ENCODE results near the gene TXNDC12.
"Not testable (repeated sequence)": the region's sequence is repeated elsewhere in the genome, so short reads cannot be mapped to it uniquely, and the experiment has no call there.

The TXNDC12 gene

GRCh38 chr1:52055066-52055865 lies at the start of gene TXNDC12:
TSS of gene TXNDC12 (minus strand) at chr1:52055191. CDS start at chr1:52055096, 95 bp downstream.
- peak; percentile 65 for DNase-seq

- DNase-seq, result no peak
Observed at GRCh38 chr1:52102336-52103013, 47.5 kb upstream of the TXNDC12 start.

GRCh38 chr1:52098139-52098871 lies 43.3 kb upstream of the TXNDC12 start:
- DNase-seq, result no peak

- DNase-seq, result no peak
Observed at GRCh38 chr1:52096216-52096615, 41.2 kb upstream of the TXNDC12 start.

- DNase-seq, result not testable (repeated sequence)
Observed at GRCh38 chr1:52094300-52094699, 39.3 kb upstream of the TXNDC12 start.

GRCh38 chr1:52087892-52088291 lies 32.9 kb upstream of the TXNDC12 start:
- DNase-seq, result not testable (repeated sequence)

GRCh38 chr1:52080014-52080415 lies 25.0 kb upstream of the TXNDC12 start:
- no peak for DNase-seq

GRCh38 chr1:52077277-52077676 lies 22.3 kb upstream of the TXNDC12 start:
- DNase-seq, result not testable (repeated sequence)

GRCh38 chr1:52072291-52072690 lies 17.3 kb upstream of the TXNDC12 start:
- DNase-seq, result no peak

GRCh38 chr1:52070704-52071103 lies 15.7 kb upstream of the TXNDC12 start:
- DNase-seq, result no peak

GRCh38 chr1:52063192-52063591 lies 8.2 kb upstream of the TXNDC12 start:
- DNase-seq, result no peak

- no peak for DNase-seq
Observed at GRCh38 chr1:52060822-52061221, 5.8 kb upstream of the TXNDC12 start.

GRCh38 chr1:52059888-52060287 lies 4.9 kb upstream of the TXNDC12 start:
- no peak for DNase-seq

GRCh38 chr1:52059321-52059720 lies 4.3 kb upstream of the TXNDC12 start:
- no peak for DNase-seq

GRCh38 chr1:52057876-52058415 lies 3.0 kb upstream of the TXNDC12 start:
- no peak for DNase-seq

- DNase-seq, result no peak
Observed at GRCh38 chr1:52057255-52057654, 2.3 kb upstream of the TXNDC12 start.

- DNase-seq, result peak; percentile 53
Observed at GRCh38 chr1:52056937-52057231, 1.9 kb upstream of the TXNDC12 start.

GRCh38 chr1:52056163-52056936 lies 1.4 kb upstream of the TXNDC12 start, which contains the start of gene BTF3L4:
TSS of gene BTF3L4 (plus strand) at chr1:52056295. CDS start at chr1:52059848, 3,553 bp downstream.
- peak; percentile 89 for DNase-seq

GRCh38 chr1:52055866-52056162 lies 823 bp upstream of the TXNDC12 start:
- no peak for DNase-seq

- DNase-seq, result no peak
Observed at GRCh38 chr1:52054496-52055065, 410 bp downstream of the TXNDC12 start.

GRCh38 chr1:52053862-52054261 lies 1.1 kb downstream of the TXNDC12 start:
- no peak for DNase-seq

- DNase-seq, result not testable (repeated sequence)
Observed at GRCh38 chr1:52049337-52049736, 5.7 kb downstream of the TXNDC12 start.

Data from CD4-positive, alpha-beta T cell treated with Interleukin-4 for 4 hours (primary cell).